HCT116 (cell line): Measurements from ENCODE around the gene GCAT. TPM values are rescaled to one million over a fixed set of nuclear protein-coding genes. Genes with fewer than 3 reads are reported as not detected.

Source experiments
- ATAC-seq: fragments of 200-7000 bp; cut with Tn5 transposase; 2 replicates; pipeline ENCODE4 v1.9.1; 2020; ENCODE audit warnings: mild to moderate bottlenecking, moderate library complexity
- BruUV-seq: library from RNA; stranded (reverse); fragments of 400-500 nt; replicated peaks from 2 replicates; lab custom pipeline; 2021; lab: Mats Ljungman, UMichigan
- CTCF ChIA-PET: fragments of 300-600 bp; sonication (Branson Sonifier 250); formaldehyde crosslinking; loops from one replicate; lab custom pipeline; 2021; ENCODE audit warnings: antibody characterized with exemption; lab: Charles Lee
- POLR2A ChIA-PET: fragments of 300-600, 350-600 bp; sonication (Branson Sonifier 250); formaldehyde crosslinking; loops from one replicate; lab custom pipeline; 2021; ENCODE audit warnings: antibody characterized with exemption; lab: Charles Lee
- RAD21 ChIA-PET, 2 experiments: fragments of 300-600 bp; sonication (Branson Sonifier 250); formaldehyde crosslinking; loops; one replicate each; lab custom pipeline; 2023; ENCODE audit warnings: low total read pairs in 2 of 2; ENCODE audit not compliant: uncharacterized antibody in 2 of 2, unreplicated experiment in 2 of 2, low non-redundant PET in 1 of 2; lab: Charles Lee
- DNase-seq: peaks from one replicate; pipeline ENCODE4 v3.0.0-alpha.2; 2010; ENCODE audit warnings: low read depth, low spot score
- H2AFZ ChIP-seq: fragments of 200-600 bp; shearing (Covaris generic), sonication (generic); 2 replicates; pipeline ENCODE4 v1.6.1; 2017; ENCODE audit warnings: low read depth, mixed run types, mixed read lengths, antibody characterized with exemption, low read length; ENCODE audit not compliant: poor library complexity, severe bottlenecking
- H3K27ac ChIP-seq: 2 replicates; pipeline ENCODE4 v1.5.1; 2012; ENCODE audit warnings: low read depth, low read length
- H3K27me3 ChIP-seq: fragments of 200-600 bp; sonication (generic); 2 replicates; pipeline ENCODE4 v1.6.1; 2016; ENCODE audit warnings: mixed run types, low read length, mixed read lengths; ENCODE audit not compliant: insufficient read depth
- H3K36me3 ChIP-seq, 2 experiments: fragments of 200-500 bp in 1 of 2; fragments of 200-600 bp in 1 of 2; sonication (Bioruptor generic) in 1 of 2; sonication (generic) in 1 of 2; 2 replicates each; pipeline versions ENCODE4 v1.5.1 to v1.6.1; 2014 to 2016; ENCODE audit warnings: low read length in 2 of 2, inconsistent platforms in 1 of 2, mixed read lengths in 1 of 2, mixed run types in 1 of 2; ENCODE audit not compliant: insufficient read depth in 2 of 2, control insufficient read depth in 1 of 2
- H3K4me1 ChIP-seq, 2 experiments: fragments of 200-600 bp in 1 of 2; sonication (generic) in 1 of 2; 2 replicates each; pipeline versions ENCODE4 v1.5.1 to v1.6.1; 2012 to 2017; ENCODE audit warnings: low read length in 2 of 2, inconsistent platforms in 1 of 2, mild to moderate bottlenecking in 1 of 2, mixed read lengths in 1 of 2, mixed run types in 1 of 2, moderate library complexity in 1 of 2; ENCODE audit not compliant: insufficient read depth in 2 of 2, control insufficient read depth in 1 of 2
- H3K4me2 ChIP-seq: fragments of 200-600 bp; sonication (generic); 2 replicates; pipeline ENCODE4 v1.6.1; 2017; ENCODE audit warnings: mixed run types, low read length, mixed read lengths
- H3K4me3 ChIP-seq, 2 experiments: fragments of 200-600 bp in 1 of 2; sonication (generic) in 1 of 2; replicated peaks in 1 of 2; 2 replicates each; pipeline ENCODE4 v1.5.1; 2011 to 2016; ENCODE audit warnings: low read length in 2 of 2, control low read depth in 1 of 2, low read depth in 1 of 2, mild to moderate bottlenecking in 1 of 2, mixed read lengths in 1 of 2, mixed run types in 1 of 2
- H3K79me2 ChIP-seq: fragments of 200-600 bp; sonication (generic); 2 replicates; pipeline ENCODE4 v1.6.1; 2017; ENCODE audit warnings: mild to moderate bottlenecking, mixed run types, low read length, moderate library complexity, mixed read lengths; ENCODE audit not compliant: insufficient read depth
- H3K9ac ChIP-seq: fragments of 200-600 bp; sonication (generic); 2 replicates; pipeline ENCODE4 v1.6.1; 2016; ENCODE audit warnings: low read length, mixed read lengths
- H3K9me2 ChIP-seq: fragments of 200-600 bp; sonication (generic), shearing (Covaris generic); 2 replicates; pipeline ENCODE4 v1.6.1; 2017; ENCODE audit warnings: mixed run types, mild to moderate bottlenecking, moderate library complexity; ENCODE audit not compliant: insufficient read depth
- H3K9me3 ChIP-seq, 2 experiments: fragments of 200-500 bp in 1 of 2; fragments of 200-600 bp in 1 of 2; sonication (Bioruptor generic) in 1 of 2; sonication (generic) in 1 of 2; 2 replicates each; pipeline ENCODE4 v1.6.1; 2014 to 2017; ENCODE audit warnings: low read length in 2 of 2, mixed read lengths in 2 of 2, inconsistent platforms in 1 of 2, low read depth in 1 of 2, mild to moderate bottlenecking in 1 of 2, mixed run types in 1 of 2, moderate library complexity in 1 of 2; ENCODE audit not compliant: control insufficient read depth in 1 of 2, insufficient read depth in 1 of 2
- H4K20me1 ChIP-seq: fragments of 200-600 bp; sonication (generic), shearing (Covaris generic); 2 replicates; pipeline ENCODE4 v1.6.1; 2017; ENCODE audit warnings: mixed run types, mild to moderate bottlenecking, moderate library complexity; ENCODE audit not compliant: insufficient read depth
- CEBPB ChIP-seq: IDR thresholded peaks from 2 replicates; pipeline ENCODE4 v1.6.1; 2012; ENCODE audit warnings: low read depth
- EGR1 ChIP-seq: IDR thresholded peaks from 2 replicates; pipeline ENCODE4 v1.6.1; 2012; ENCODE audit warnings: low read depth
- MAX ChIP-seq: IDR thresholded peaks from 2 replicates; pipeline ENCODE4 v1.6.1; 2012
- POLR2A ChIP-seq: IDR thresholded peaks from 2 replicates; pipeline ENCODE4 v1.7.0; 2011; ENCODE audit warnings: borderline replicate concordance; ENCODE audit not compliant: insufficient read depth, insufficient read length; ENCODE audit errors: extremely low read depth
- RAD21 ChIP-seq: IDR thresholded peaks from 2 replicates; pipeline ENCODE4 v1.6.1; 2012; ENCODE audit warnings: low read depth, mild to moderate bottlenecking
- SIN3A ChIP-seq: IDR thresholded peaks from 2 replicates; pipeline ENCODE4 v1.6.1; 2012; ENCODE audit warnings: low read depth
- SP1 ChIP-seq: IDR thresholded peaks from 2 replicates; pipeline ENCODE4 v1.6.1; 2012; ENCODE audit warnings: low read depth
- TCF7L2 ChIP-seq: IDR thresholded peaks from 2 replicates; pipeline ENCODE4 v1.7.0; 2011; ENCODE audit warnings: borderline replicate concordance, inconsistent platforms; ENCODE audit not compliant: insufficient read depth, insufficient read length; ENCODE audit errors: extremely low read depth
- intact Hi-C: fragments of 100-400 bp; cut with micrococcal nuclease; formaldehyde crosslinking; loops from 2 replicates; pipeline ENCODE4 v1.10.0; 2022
- total RNA-seq: library from RNA; stranded (reverse); gene quantifications from one replicate; pipeline ENCODE4 v1.2.1, GENCODE V29; 2021; ENCODE audit not compliant: unreplicated experiment
- TF ChIP-seq, protein P1 (sequence below), 3 experiments: fragments of 200-600 bp in 1 of 3; sonication (generic) in 1 of 3; IDR thresholded peaks in 2 of 3; conservative IDR thresholded peaks in 1 of 3; 2 replicates each; pipeline ENCODE4 v1.5.1; 2012 to 2017; ENCODE audit warnings: low read depth in 2 of 3, low read length in 2 of 3, antibody characterized with exemption in 1 of 3, borderline replicate concordance in 1 of 3, control low read depth in 1 of 3, mild to moderate bottlenecking in 1 of 3, mixed read lengths in 1 of 3, mixed run types in 1 of 3, moderate library complexity in 1 of 3; ENCODE audit not compliant: insufficient read depth in 1 of 3

GCAT gene
- total RNA-seq, 1 experiment from 2014 or later: 88.7 TPM

DNA sequence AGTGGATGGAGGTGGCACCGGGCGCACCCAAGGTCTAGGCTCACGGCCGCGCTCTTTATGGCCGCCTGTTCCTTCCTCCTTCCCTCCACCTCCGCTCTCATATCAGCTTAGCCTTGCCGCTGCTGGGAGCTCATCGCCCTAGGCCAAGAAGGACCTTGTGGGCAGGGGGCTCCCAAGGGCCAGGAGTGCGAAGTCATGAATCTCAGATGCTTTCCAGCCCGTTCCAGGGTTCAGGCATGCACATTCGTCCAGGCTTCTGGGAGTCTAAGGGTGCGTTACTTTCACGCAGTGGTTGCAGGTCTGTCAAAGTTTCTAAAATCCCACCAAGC lies 11.3 kb downstream of the GCAT start:
- ATAC-seq (no peak), DNase-seq (no peak)
- Histone ChIP-seq H3K4me2 (no peak overlapping the region), H3K9me3 (no peaks in the 10 kb centered on the region), H3K27me3 (no peaks in the 10 kb centered on the region), H3K9me2 (no peaks in the 10 kb centered on the region), H3K27ac (no peak overlapping the region), H3K4me3 (no peak overlapping the region), H3K36me3 (peaks cover 2 to 12% of the 10 kb centered on the region in 2 experiments; a peak in 2 of 4 replicates), H3K9ac (no peak overlapping the region), H4K20me1 (no peaks in the 10 kb centered on the region), H2AFZ (no peak overlapping the region), H3K4me1 (peaks cover 4 to 15% of the 10 kb centered on the region in 2 experiments; a peak in 3 of 4 replicates), H3K79me2 (no peaks in the 10 kb centered on the region)
- RAD21 ChIA-PET: no interaction called here
- no TSS peak for BruUV-seq
- POLR2A ChIA-PET: interaction anchor here (3.4 kb wide), 1 partner anchor 11 kb away, joined by 19 read pairs; the partner anchor contains the start of gene GCAT
- CTCF ChIA-PET: interaction anchor here (1.3 to 4.8 kb wide), 2 partner anchors 25 to 44 kb away, joined by 3 to 33 read pairs; partner anchors contain the start of gene ANKRD54
- intact Hi-C loops: no loop called here
- TF ChIP-seq SIN3A (no peak), POLR2A (no peak), CEBPB (no peak), RAD21 (no peak), SP1 (no peak), TCF7L2 (no peak), EGR1 (no peak), MAX (no peak)
- TF ChIP-seq, protein P1, sequence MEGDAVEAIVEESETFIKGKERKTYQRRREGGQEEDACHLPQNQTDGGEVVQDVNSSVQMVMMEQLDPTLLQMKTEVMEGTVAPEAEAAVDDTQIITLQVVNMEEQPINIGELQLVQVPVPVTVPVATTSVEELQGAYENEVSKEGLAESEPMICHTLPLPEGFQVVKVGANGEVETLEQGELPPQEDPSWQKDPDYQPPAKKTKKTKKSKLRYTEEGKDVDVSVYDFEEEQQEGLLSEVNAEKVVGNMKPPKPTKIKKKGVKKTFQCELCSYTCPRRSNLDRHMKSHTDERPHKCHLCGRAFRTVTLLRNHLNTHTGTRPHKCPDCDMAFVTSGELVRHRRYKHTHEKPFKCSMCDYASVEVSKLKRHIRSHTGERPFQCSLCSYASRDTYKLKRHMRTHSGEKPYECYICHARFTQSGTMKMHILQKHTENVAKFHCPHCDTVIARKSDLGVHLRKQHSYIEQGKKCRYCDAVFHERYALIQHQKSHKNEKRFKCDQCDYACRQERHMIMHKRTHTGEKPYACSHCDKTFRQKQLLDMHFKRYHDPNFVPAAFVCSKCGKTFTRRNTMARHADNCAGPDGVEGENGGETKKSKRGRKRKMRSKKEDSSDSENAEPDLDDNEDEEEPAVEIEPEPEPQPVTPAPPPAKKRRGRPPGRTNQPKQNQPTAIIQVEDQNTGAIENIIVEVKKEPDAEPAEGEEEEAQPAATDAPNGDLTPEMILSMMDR (IDR thresholded peaks at IDR 0.05 in 2 of 3, conservative IDR thresholded peaks at IDR 0.05 in 1 of 3; ENCODE audit: borderline replicate concordance in 1 of 3, insufficient read depth in 1 of 3, low read depth in 2 of 3, low read length in 2 of 3): no peak
